ENCODE measurements around the gene EHD4.

GRCh38 chr15:41943543-41944312 lies 28.6 kb downstream of the EHD4 start:
- no peak for TF ChIP-seq CTCF (IDR thresholded peaks at IDR 0.05; ENCODE audit: low read length)
- no peak for TF ChIP-seq EZH2 (optimal IDR thresholded peaks at IDR 0.05; ENCODE audit: low read depth, low read length)
- no peak for TF ChIP-seq EZH2phosphoT487 (IDR thresholded peaks at IDR 0.05; ENCODE audit: low read length)

Data from MM.1S (cell line).